ENCODE results near the gene SLC25A18. TPM values are rescaled to one million over a fixed set of nuclear protein-coding genes. Genes with fewer than 3 reads are reported as not detected.
A peak's percentile ranks its signal among the peaks of the same experiment; 100 is the strongest.

Gene SLC25A18
- total and polyA plus RNA-seq, 3 donors from 2014 or later = 6.8 to 14.9 (median 11.9) TPM

DNA sequence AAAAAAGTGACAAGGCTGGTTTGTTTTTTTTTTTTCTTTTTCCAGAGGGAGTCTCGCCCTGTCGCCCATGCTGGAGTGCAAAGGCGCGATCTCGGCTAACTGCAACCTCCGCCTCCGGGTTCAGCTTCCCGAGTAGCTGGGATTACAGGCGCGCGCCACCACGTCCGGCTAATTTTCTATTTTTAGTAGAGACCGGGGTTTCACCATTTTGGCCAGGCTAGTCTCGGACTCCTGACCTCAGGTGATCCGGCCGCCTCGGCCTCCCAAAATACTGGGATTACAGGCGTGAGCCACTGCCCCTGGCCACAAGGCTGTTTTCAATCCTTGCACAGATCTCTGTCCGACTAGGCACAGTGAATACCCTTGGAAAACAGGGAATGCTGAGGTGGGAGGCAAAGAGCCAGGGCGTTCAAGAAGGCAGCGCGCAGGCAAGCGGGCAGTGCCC, 64.7 kb downstream of the SLC25A18 start:
- no peaks in the 10 kb centered on the region for H3K27me3 ChIP-seq
- no peaks in the 10 kb centered on the region for H3K9me3 ChIP-seq
- TF ChIP-seq, protein P1, sequence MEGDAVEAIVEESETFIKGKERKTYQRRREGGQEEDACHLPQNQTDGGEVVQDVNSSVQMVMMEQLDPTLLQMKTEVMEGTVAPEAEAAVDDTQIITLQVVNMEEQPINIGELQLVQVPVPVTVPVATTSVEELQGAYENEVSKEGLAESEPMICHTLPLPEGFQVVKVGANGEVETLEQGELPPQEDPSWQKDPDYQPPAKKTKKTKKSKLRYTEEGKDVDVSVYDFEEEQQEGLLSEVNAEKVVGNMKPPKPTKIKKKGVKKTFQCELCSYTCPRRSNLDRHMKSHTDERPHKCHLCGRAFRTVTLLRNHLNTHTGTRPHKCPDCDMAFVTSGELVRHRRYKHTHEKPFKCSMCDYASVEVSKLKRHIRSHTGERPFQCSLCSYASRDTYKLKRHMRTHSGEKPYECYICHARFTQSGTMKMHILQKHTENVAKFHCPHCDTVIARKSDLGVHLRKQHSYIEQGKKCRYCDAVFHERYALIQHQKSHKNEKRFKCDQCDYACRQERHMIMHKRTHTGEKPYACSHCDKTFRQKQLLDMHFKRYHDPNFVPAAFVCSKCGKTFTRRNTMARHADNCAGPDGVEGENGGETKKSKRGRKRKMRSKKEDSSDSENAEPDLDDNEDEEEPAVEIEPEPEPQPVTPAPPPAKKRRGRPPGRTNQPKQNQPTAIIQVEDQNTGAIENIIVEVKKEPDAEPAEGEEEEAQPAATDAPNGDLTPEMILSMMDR (IDR thresholded peaks at IDR 0.05) = no peak
- TF ChIP-seq POLR2A (IDR thresholded peaks at IDR 0.05) = no peak
- no peak for DNase-seq
- peak overlapping the region; percentile 91 to 93 for H3K4me3 ChIP-seq
- intact Hi-C loops (cut with DNase I; ENCODE audit: low total_unique reads) = no loop called here
- H3K27ac ChIP-seq = peak overlapping the region; percentile 89 to 91
- no peaks in the 10 kb centered on the region for H3K36me3 ChIP-seq (ENCODE audit: low read depth, missing control alignments)
- WGBS, 2 donors = 6 to 8% methylated on average over 24 of the region's 24 CpGs
- H3K4me1 ChIP-seq = peaks cover 21% of the 10 kb centered on the region

DNA sequence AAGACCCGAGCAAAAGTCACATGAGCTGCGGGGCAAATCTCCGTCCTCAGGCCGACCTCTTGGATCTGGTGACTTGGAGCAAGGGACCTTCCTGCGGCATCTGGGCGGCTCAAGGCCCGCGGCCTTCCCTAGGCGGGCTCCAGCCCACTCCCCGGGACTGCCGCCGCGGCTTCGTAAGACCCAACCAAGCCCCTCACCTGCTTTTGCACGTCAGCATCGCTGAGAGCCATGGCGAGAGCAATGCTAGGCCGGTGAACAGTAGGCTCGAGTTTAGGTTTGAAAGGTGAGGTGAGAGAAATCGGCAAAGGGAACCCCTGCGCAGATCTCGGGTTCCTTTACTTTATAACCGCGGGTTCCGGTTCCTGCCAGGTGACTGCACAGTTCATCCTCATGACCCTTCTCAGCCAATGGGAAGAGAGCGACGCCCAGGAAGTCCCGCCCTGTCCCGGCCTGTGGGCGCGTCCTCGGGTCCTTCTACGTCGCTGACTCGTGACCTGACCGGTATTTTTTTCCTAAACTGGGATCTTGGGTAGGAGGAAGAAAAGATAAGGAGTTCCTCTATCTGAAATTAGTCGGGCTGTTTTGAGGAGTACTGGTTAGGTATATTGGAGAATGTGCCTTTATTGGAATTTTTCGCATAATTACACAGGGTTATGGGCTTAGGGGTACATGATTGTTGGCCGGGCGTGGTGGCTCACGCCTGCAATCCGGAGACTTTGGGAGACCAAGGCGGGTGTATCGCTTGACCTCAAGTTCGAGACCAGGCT, 65.3 kb downstream of the SLC25A18 start, which contains the start of gene ATP6V1E1:
Gene ATP6V1E1 (minus strand): TSS at position 344 of the 767 bp plus-strand sequence. CDS start 114 bp downstream, at position 230.
- Histone ChIP-seq H3K4me3 (peak within 1 kb of the TSS; percentile 91 to 93), H3K4me1 (peaks cover 27% of the 10 kb centered on the region), H3K9me3 (no peaks in the 10 kb centered on the region), H3K27ac (peak within 1 kb of the TSS; percentile 89 to 91), H3K27me3 (no peaks in the 10 kb centered on the region), H3K36me3 (ENCODE audit: low read depth, missing control alignments) (no peaks in the 10 kb centered on the region)
- WGBS, 2 donors = 0 to 1% methylated on average over 28 to 45 of the region's 45 CpGs
- intact Hi-C loops (cut with DNase I; ENCODE audit: low total_unique reads) = no loop called here
- DNase-seq = peak; percentile 99
- TF ChIP-seq, protein P1 (IDR thresholded peaks at IDR 0.05) = no peak
- TF ChIP-seq POLR2A (IDR thresholded peaks at IDR 0.05) = peak; percentile 19

DNA sequence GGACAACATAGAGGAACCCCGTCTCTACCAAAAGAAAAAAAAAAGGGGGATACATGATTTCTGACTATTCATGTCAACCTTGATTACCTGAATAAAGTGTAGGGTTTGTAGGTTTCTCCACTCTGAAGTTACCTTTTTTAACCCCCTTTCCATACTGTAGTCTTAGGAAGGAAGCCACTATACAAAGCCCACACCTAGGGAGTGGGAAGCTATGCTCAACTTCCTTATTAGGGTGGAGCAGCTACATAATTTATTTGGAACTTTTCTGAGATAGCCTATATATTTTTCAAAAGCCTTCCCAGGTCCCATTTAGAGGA, 65.8 kb downstream of the SLC25A18 start:
- no peak for TF ChIP-seq POLR2A (IDR thresholded peaks at IDR 0.05)
- TF ChIP-seq, protein P1 (IDR thresholded peaks at IDR 0.05) = no peak
- Histone ChIP-seq H3K9me3 (no peaks in the 10 kb centered on the region), H3K27ac (peak overlapping the region; percentile 89 to 91), H3K4me1 (peaks cover 32% of the 10 kb centered on the region), H3K4me3 (peak overlapping the region; percentile 91 to 93), H3K27me3 (no peaks in the 10 kb centered on the region), H3K36me3 (ENCODE audit: low read depth, missing control alignments) (no peaks in the 10 kb centered on the region)
- intact Hi-C loops (cut with DNase I; ENCODE audit: low total_unique reads) = no loop called here
- 0% methylated on average over 1 of the region's 1 CpG for WGBS, 2 donors
- DNase-seq = no peak

DNA sequence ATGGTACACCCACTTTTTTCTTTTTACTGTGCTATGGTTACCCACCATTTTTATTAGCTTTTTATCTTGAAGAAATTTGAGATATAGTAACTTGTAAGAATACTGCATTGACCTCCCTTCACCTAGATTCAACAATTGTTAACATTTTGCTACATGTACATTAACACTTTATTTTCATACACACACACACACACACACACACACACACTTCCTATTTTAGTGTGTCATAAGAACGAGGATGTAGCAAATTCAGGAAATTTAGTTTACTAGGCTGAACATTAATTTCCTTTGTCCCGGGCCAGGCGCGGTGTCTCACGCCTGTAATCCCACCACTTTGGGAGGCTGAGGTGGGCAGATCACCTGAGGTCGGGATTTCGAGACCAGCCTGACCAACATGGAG, 66.3 kb downstream of the SLC25A18 start:
- H3K4me1 ChIP-seq = peaks cover 35% of the 10 kb centered on the region
- WGBS, 2 donors = 80 to 95% methylated on average over 7 of the region's 7 CpGs
- no peaks in the 10 kb centered on the region for H3K36me3 ChIP-seq (ENCODE audit: low read depth, missing control alignments)
- DNase-seq = no peak
- H3K9me3 ChIP-seq = no peaks in the 10 kb centered on the region
- TF ChIP-seq, protein P1 (IDR thresholded peaks at IDR 0.05) = no peak
- TF ChIP-seq POLR2A (IDR thresholded peaks at IDR 0.05) = no peak
- intact Hi-C loops (cut with DNase I; ENCODE audit: low total_unique reads) = no loop called here
- peak overlapping the region in 1 of 2 donors; percentile 93 for H3K4me3 ChIP-seq
- H3K27ac ChIP-seq = peak overlapping the region; percentile 89 to 91
- no peaks in the 10 kb centered on the region for H3K27me3 ChIP-seq
